Aorta (tissue), 5 donors: ENCODE measurements around the gene SLC22A4. TPM values are rescaled to one million over a fixed set of nuclear protein-coding genes. Genes with fewer than 3 reads are reported as not detected.

Experiments
- ATAC-seq: fragments of 200-7000 bp; cut with Tn5 transposase; one replicate; pipeline ENCODE4 v1.9.1; 2022; ENCODE audit warnings: moderate library complexity; ENCODE audit not compliant: low FRiP score
- DNase-seq, 2 donors: peaks; one replicate each; pipeline ENCODE4 v3.0.0-alpha.2; 2020
- H3K27ac ChIP-seq, 2 donors: one replicate each; pipeline ENCODE4 v1.5.1; 2013; ENCODE audit warnings: low read length in 2 of 2, mild to moderate bottlenecking in 2 of 2, moderate library complexity in 2 of 2, control low read depth in 1 of 2, inconsistent platforms in 1 of 2, low read depth in 1 of 2
- H3K27me3 ChIP-seq, 2 donors: one replicate each; pipeline ENCODE4 v1.6.1; 2013; ENCODE audit warnings: control low read depth in 1 of 2, low read length in 1 of 2, mild to moderate bottlenecking in 1 of 2, moderate library complexity in 1 of 2; ENCODE audit not compliant: insufficient read depth in 2 of 2, control insufficient read depth in 1 of 2
- H3K36me3 ChIP-seq, 2 donors: one replicate each; pipeline ENCODE4 v1.6.1; 2013; ENCODE audit warnings: control low read depth in 1 of 2, low read length in 1 of 2, mild to moderate bottlenecking in 1 of 2; ENCODE audit not compliant: insufficient read depth in 2 of 2, control insufficient read depth in 1 of 2
- H3K4me1 ChIP-seq, 2 donors: one replicate each; pipeline ENCODE4 v1.6.1; 2013; ENCODE audit warnings: low read length in 2 of 2, control low read depth in 1 of 2, mild to moderate bottlenecking in 1 of 2, moderate library complexity in 1 of 2; ENCODE audit not compliant: insufficient read depth in 2 of 2, control insufficient read depth in 1 of 2
- H3K4me3 ChIP-seq, 2 donors: one replicate each; pipeline ENCODE4 v1.5.1; 2013; ENCODE audit warnings: low read length in 2 of 2, control low read depth in 1 of 2, mild to moderate bottlenecking in 1 of 2
- H3K9me3 ChIP-seq: one replicate; pipeline ENCODE4 v1.6.1; 2013; ENCODE audit warnings: mild to moderate bottlenecking, low read length; ENCODE audit not compliant: control insufficient read depth
- WGBS, 2 donors: extraction: QIAGEN DNeasy Blood & Tissue Kit; methylation state at CpG; one replicate each; pipeline ENCODE4 v1.1.7; 2013; 5-methylcytosine and 5-hydroxymethylcytosine counted together
- intact Hi-C, 2 donors: fragments of 100-400 bp; cut with DNase I; formaldehyde crosslinking; loops; one replicate each; pipeline versions ENCODE4 v1.14.2 to v1.15.0; 2022
- polyA plus RNA-seq, 2 donors: library from polyadenylated mRNA; stranded (reverse); fragments of 200-250 nt; gene quantifications; one replicate each; pipeline ENCODE4 v1.2.3, GENCODE V29; 2013
- total RNA-seq, 2 donors: library from RNA; stranded (reverse); fragmentation: NEBNext Ultra II Directional; extraction: Animal tissue kit (Norgen Biotek cat#: 25700); gene quantifications; one replicate each; pipeline ENCODE4 v1.2.1, GENCODE V29; 2021
- donor health status: healthy with polysubstance abuse.
- donor health status: Bipolar disorder and iron deficiency.
- donor health status: DM: no; HTN: no; CAD: no.
- donor health status: DM: no; HTN: no; CAD: no.
- donor health status: DM: yes; HTN: yes; CAD: no.

SLC22A4 gene
- total and polyA plus RNA-seq, 4 donors = 1.3 to 5.5 (median 3.1) TPM

GRCh38 chr5:132270706-132271105 is 23.5 kb upstream of the SLC22A4 start:
- no peak overlapping the region for H3K27ac ChIP-seq
- 72 to 85% methylated on average over 6 of the region's 6 CpGs for WGBS, 2 donors
- H3K9me3 ChIP-seq = no peaks in the 10 kb centered on the region
- H3K36me3 ChIP-seq = no peaks in the 10 kb centered on the region
- H3K27me3 ChIP-seq = no peaks in the 10 kb centered on the region
- H3K4me3 ChIP-seq = no peak overlapping the region
- no peak for ATAC-seq
- no peaks in the 10 kb centered on the region for H3K4me1 ChIP-seq
- intact Hi-C loops = loop anchor here in 1 of 2 donors (5.0 kb wide), 1 partner anchor 97 kb away; the partner anchor contains the start of gene SLC22A5
- DNase-seq = peak; percentile 34 to 53

- ATAC-seq (no peak), DNase-seq (peak; percentile 50 to 76)
- no peaks in the 10 kb centered on the region for H3K36me3 ChIP-seq
- intact Hi-C loops = loop anchor here in 1 of 2 donors (5.0 kb wide), 1 partner anchor 96 kb away; the partner anchor contains the start of gene SLC22A5
- no peaks in the 10 kb centered on the region for H3K4me1 ChIP-seq
- no peaks in the 10 kb centered on the region for H3K27me3 ChIP-seq
- H3K9me3 ChIP-seq = no peaks in the 10 kb centered on the region
- no peak overlapping the region for H3K4me3 ChIP-seq
- WGBS, 2 donors = 85 to 87% methylated on average over 77 of the region's 77 CpGs
- no peak overlapping the region for H3K27ac ChIP-seq
Observed at GRCh38 chr5:132271251-132272246, 22.6 kb upstream of the SLC22A4 start.

GRCh38 chr5:132272311-132273210 is 21.6 kb upstream of the SLC22A4 start:
- Histone ChIP-seq H3K36me3 (no peaks in the 10 kb centered on the region), H3K4me3 (no peak overlapping the region), H3K27ac (no peak overlapping the region), H3K4me1 (no peaks in the 10 kb centered on the region), H3K9me3 (no peaks in the 10 kb centered on the region), H3K27me3 (no peaks in the 10 kb centered on the region)
- 52 to 56% methylated on average over 35 to 37 of the region's 37 CpGs for WGBS, 2 donors
- DNase-seq = peak; percentile 66 to 89
- peak; percentile 63 for ATAC-seq
- intact Hi-C loops = loop anchor here in 1 of 2 donors (5.0 kb wide), 1 partner anchor 95 kb away; the partner anchor contains the start of gene SLC22A5

GRCh38 chr5:132273631-132274030 is 20.6 kb upstream of the SLC22A4 start:
- Histone ChIP-seq H3K4me3 (no peak overlapping the region), H3K27ac (no peak overlapping the region), H3K4me1 (no peaks in the 10 kb centered on the region), H3K9me3 (no peaks in the 10 kb centered on the region), H3K36me3 (no peaks in the 10 kb centered on the region), H3K27me3 (no peaks in the 10 kb centered on the region)
- DNase-seq (no peak), ATAC-seq (no peak)
- 89% methylated on average over 2 of the region's 2 CpGs for WGBS, 2 donors
- intact Hi-C loops = loop anchor here in 1 of 2 donors (5.0 kb wide), 1 partner anchor 94 kb away; the partner anchor contains the start of gene SLC22A5

GRCh38 chr5:132274050-132274792 is 20.0 kb upstream of the SLC22A4 start:
- Histone ChIP-seq H3K27ac (no peak overlapping the region), H3K9me3 (no peaks in the 10 kb centered on the region), H3K27me3 (no peaks in the 10 kb centered on the region), H3K4me3 (no peak overlapping the region), H3K36me3 (no peaks in the 10 kb centered on the region), H3K4me1 (no peaks in the 10 kb centered on the region)
- intact Hi-C loops = loop anchor here in 1 of 2 donors (5.0 kb wide), 1 partner anchor 93 kb away; the partner anchor contains the start of gene SLC22A5
- no peak for ATAC-seq
- 92 to 94% methylated on average over 13 to 14 of the region's 14 CpGs for WGBS, 2 donors
- DNase-seq = peak in 1 of 2 donors; percentile 45

- Histone ChIP-seq H3K4me1 (no peaks in the 10 kb centered on the region), H3K9me3 (no peaks in the 10 kb centered on the region), H3K4me3 (no peak overlapping the region), H3K36me3 (no peaks in the 10 kb centered on the region), H3K27me3 (no peaks in the 10 kb centered on the region), H3K27ac (no peak overlapping the region)
- intact Hi-C loops = no loop called here
- 85 to 86% methylated on average over 5 of the region's 5 CpGs for WGBS, 2 donors
- DNase-seq (peak in 1 of 2 donors; percentile 40), ATAC-seq (no peak)
Observed at GRCh38 chr5:132275367-132276220, 18.6 kb upstream of the SLC22A4 start.

- no peaks in the 10 kb centered on the region for H3K36me3 ChIP-seq
- H3K27me3 ChIP-seq = no peaks in the 10 kb centered on the region
- no peaks in the 10 kb centered on the region for H3K4me1 ChIP-seq
- WGBS, 2 donors = 84 to 87% methylated on average over 6 of the region's 6 CpGs
- H3K27ac ChIP-seq = no peak overlapping the region
- DNase-seq (no peak), ATAC-seq (no peak)
- H3K4me3 ChIP-seq = no peak overlapping the region
- H3K9me3 ChIP-seq = no peaks in the 10 kb centered on the region
- intact Hi-C loops = no loop called here
Observed at GRCh38 chr5:132277256-132277655, 16.9 kb upstream of the SLC22A4 start.
